Stomach (tissue), 9 donors: Measurements from ENCODE around the gene WDR37. TPM values are rescaled to one million over a fixed set of nuclear protein-coding genes. Genes with fewer than 3 reads are reported as not detected.

Experiments used
- DNase-seq, 2 donors: peaks; one replicate each; pipeline versions ENCODE4 v3.0.0 to v3.0.0-alpha.2; 2013 to 2019
- H3K27ac ChIP-seq, 5 donors: fragments of 200-600 bp in 4 of 5; sonication (generic) in 4 of 5; one replicate each; pipeline ENCODE4 v1.5.1; 2013 to 2019; ENCODE audit warnings: mild to moderate bottlenecking in 1 of 5, moderate library complexity in 1 of 5
- H3K27me3 ChIP-seq, 3 donors: fragments of 200-600 bp; sonication (generic); one replicate each; pipeline ENCODE4 v1.5.1; 2017 to 2019; ENCODE audit warnings: mixed run types in 1 of 3
- H3K36me3 ChIP-seq, 4 donors: fragments of 200-600 bp; sonication (generic); 1 replicate in 3 of 4; 2 replicates in 1 of 4; pipeline ENCODE4 v1.5.1; 2016 to 2019
- H3K4me1 ChIP-seq, 4 donors: fragments of 200-600 bp; sonication (generic); one replicate each; pipeline ENCODE4 v1.5.1; 2016 to 2019
- H3K4me3 ChIP-seq, 4 donors: fragments of 200-600 bp; sonication (generic) in 3 of 4; one replicate each; pipeline ENCODE4 v1.5.1; 2016 to 2019; ENCODE audit warnings: mild to moderate bottlenecking in 1 of 4
- H3K9me3 ChIP-seq, 4 donors: fragments of 200-600 bp; sonication (generic); one replicate each; pipeline ENCODE4 v1.5.1; 2016 to 2019
- CTCF ChIP-seq, 7 experiments: fragments of 450-650 bp in 4 of 7; fragments of 200-600 bp in 3 of 7; sonication (generic) in 3 of 7; IDR thresholded peaks; one replicate each; pipeline ENCODE4 v1.5.1; 2016 to 2019; ENCODE audit warnings: antibody characterized with exemption in 7 of 7, control low read depth in 2 of 7, mild to moderate bottlenecking in 1 of 7
- EP300 ChIP-seq: sonication (generic); formaldehyde crosslinking; IDR thresholded peaks from one replicate; pipeline ENCODE4 v1.6.1; 2017; ENCODE audit warnings: antibody characterized with exemption
- POLR2A ChIP-seq, 4 donors: fragments of 450-650 bp; IDR thresholded peaks; one replicate each; pipeline ENCODE4 v1.6.1; 2016; ENCODE audit warnings: antibody characterized with exemption in 4 of 4, control low read depth in 2 of 4, mild to moderate bottlenecking in 1 of 4, moderate library complexity in 1 of 4
- POLR2AphosphoS5 ChIP-seq, 3 donors: sonication (generic); formaldehyde crosslinking; IDR thresholded peaks; one replicate each; pipeline ENCODE4 v1.6.1; 2016; ENCODE audit warnings: antibody characterized with exemption in 3 of 3
- WGBS, 5 donors: extraction: QIAGEN DNeasy Blood & Tissue Kit in 3 of 5; methylation state at CpG; one replicate each; pipeline versions ENCODE4 v1.1.5 to v1.1.7; 2013 to 2018; 5-methylcytosine and 5-hydroxymethylcytosine counted together
- intact Hi-C: fragments of 100-400 bp; cut with DNase I; formaldehyde crosslinking; loops from one replicate; pipeline ENCODE4 v1.15.1; 2023; ENCODE audit warnings: low total_unique reads
- polyA plus RNA-seq, 3 donors: library from polyadenylated mRNA; stranded (reverse); fragments of 200-250 nt; gene quantifications; one replicate each; pipeline ENCODE4 v1.2.3, GENCODE V29; 2013
- total RNA-seq, 5 donors: library from RNA; depleted of rRNA; stranded (reverse); fragments of >200 nt; gene quantifications; one replicate each; pipeline versions ENCODE4 v1.1.0 to v1.2.3, GENCODE V29; 2014 to 2016
- donor health status: healthy with polysubstance abuse.
- donor health status: Bipolar disorder and iron deficiency.
- donor health status: healthy.

Gene WDR37
- total and polyA plus RNA-seq, 8 donors, result 5.3 to 165 (median 12.6) TPM

- TF ChIP-seq POLR2AphosphoS5 (IDR thresholded peaks at IDR 0.05) (no peak), CTCF (IDR thresholded peaks at IDR 0.05) (no peak), EP300 (no peak), POLR2A (IDR thresholded peaks at IDR 0.05) (no peak)
- DNase-seq, result peak in 1 of 2 donors; percentile 8
- Histone ChIP-seq H3K27ac (no peak overlapping the region), H3K27me3 (peaks cover 0 to 24% (median 0%) of the 10 kb centered on the region in 3 donors), H3K4me3 (no peak overlapping the region), H3K4me1 (peaks cover 0 to 3% (median 0%) of the 10 kb centered on the region in 4 donors), H3K36me3 (no peaks in the 10 kb centered on the region), H3K9me3 (no peaks in the 10 kb centered on the region)
- intact Hi-C loops, result no loop called here
- WGBS, 5 donors, result 68 to 79% (median 72%) methylated on average over 20 of the region's 20 CpGs
Observed at GRCh38 chr10:1153805-1154351, 97.7 kb downstream of the WDR37 start.

- no peak for TF ChIP-seq POLR2A (IDR thresholded peaks at IDR 0.05)
- no peak for TF ChIP-seq POLR2AphosphoS5 (IDR thresholded peaks at IDR 0.05)
- TF ChIP-seq CTCF (IDR thresholded peaks at IDR 0.05), result no peak
- no peak for TF ChIP-seq EP300
- Histone ChIP-seq H3K4me3 (no peak overlapping the region), H3K9me3 (no peaks in the 10 kb centered on the region), H3K27ac (no peak overlapping the region), H3K36me3 (no peaks in the 10 kb centered on the region), H3K4me1 (peaks cover 0 to 3% (median 0%) of the 10 kb centered on the region in 4 donors), H3K27me3 (peaks cover 0 to 25% (median 0%) of the 10 kb centered on the region in 3 donors)
- 70 to 79% (median 77%) methylated on average over 9 of the region's 9 CpGs for WGBS, 5 donors
- peak in 1 of 2 donors; percentile 18 for DNase-seq
- intact Hi-C loops, result no loop called here
Observed at GRCh38 chr10:1154531-1155295, 98.5 kb downstream of the WDR37 start.

- Histone ChIP-seq H3K4me1 (no peaks in the 10 kb centered on the region), H3K36me3 (no peaks in the 10 kb centered on the region), H3K27me3 (peaks cover 0 to 25% (median 0%) of the 10 kb centered on the region in 3 donors), H3K9me3 (no peaks in the 10 kb centered on the region), H3K27ac (no peak overlapping the region), H3K4me3 (no peak overlapping the region)
- no peak for TF ChIP-seq EP300
- TF ChIP-seq POLR2A (IDR thresholded peaks at IDR 0.05), result no peak
- no peak for TF ChIP-seq POLR2AphosphoS5 (IDR thresholded peaks at IDR 0.05)
- TF ChIP-seq CTCF (IDR thresholded peaks at IDR 0.05), result no peak
- peak in 1 of 2 donors; percentile 15 for DNase-seq
- intact Hi-C loops, result no loop called here
- 85 to 94% (median 89%) methylated on average over 13 to 20 of the region's 20 CpGs for WGBS, 5 donors
Observed at GRCh38 chr10:1155791-1156615, 99.8 kb downstream of the WDR37 start.

GRCh38 chr10:1156616-1156886 is 100.4 kb downstream of the WDR37 start:
- Histone ChIP-seq H3K9me3 (no peaks in the 10 kb centered on the region), H3K4me3 (no peak overlapping the region), H3K27me3 (peaks cover 0 to 25% (median 0%) of the 10 kb centered on the region in 3 donors), H3K27ac (no peak overlapping the region), H3K4me1 (no peaks in the 10 kb centered on the region), H3K36me3 (no peaks in the 10 kb centered on the region)
- intact Hi-C loops, result no loop called here
- TF ChIP-seq POLR2AphosphoS5 (IDR thresholded peaks at IDR 0.05) (no peak), EP300 (no peak), POLR2A (IDR thresholded peaks at IDR 0.05) (no peak), CTCF (IDR thresholded peaks at IDR 0.05) (no peak)
- DNase-seq, result peak in 1 of 2 donors; percentile 11
- 84 to 86% (median 85%) methylated on average over 7 to 8 of the region's 8 CpGs for WGBS, 5 donors
